Hindlimb muscle (tissue), 1 donor: ENCODE results near the gene NEK3. TPM values are rescaled to one million over a fixed set of nuclear protein-coding genes. Genes with fewer than 3 reads are reported as not detected.
"Not testable (repeated sequence)": the region's sequence is repeated elsewhere in the genome, so short reads cannot be mapped to it uniquely, and the experiment has no call there.

ENCODE experiments used
- DNase-seq: peaks from one replicate; pipeline ENCODE4 v3.0.0-alpha.2; 2013
- polyA plus RNA-seq: library from polyadenylated mRNA; unstranded; fragments of 120-200 nt; gene quantifications from one replicate; pipeline ENCODE4 v1.2.1, GENCODE V29; 2013; ENCODE audit not compliant: insufficient read length

NEK3 gene
- 20.0 TPM for polyA plus RNA-seq

- DNase-seq = peak; percentile 69
These were observed at the start of gene NEK3 for GRCh38 chr13:52159159-52159982. NEK3 (minus strand) TSS chr13:52159597; CDS start chr13:52156191, 3,406 bp downstream.

- DNase-seq = not testable (repeated sequence)
These were observed 49.0 kb upstream of the NEK3 start for GRCh38 chr13:52208384-52208783.

- DNase-seq = not testable (repeated sequence)
These were observed 48.5 kb upstream of the NEK3 start for GRCh38 chr13:52207896-52208295.

GRCh38 chr13:52207337-52207736, 47.9 kb upstream of the NEK3 start:
- not testable (repeated sequence) for DNase-seq

GRCh38 chr13:52204546-52204945, 45.1 kb upstream of the NEK3 start:
- DNase-seq = not testable (repeated sequence)

- not testable (repeated sequence) for DNase-seq
These were observed 44.5 kb upstream of the NEK3 start for GRCh38 chr13:52203864-52204263.

- DNase-seq = not testable (repeated sequence)
These were observed 43.1 kb upstream of the NEK3 start for GRCh38 chr13:52202506-52202905.

- DNase-seq = not testable (repeated sequence)
These were observed 42.2 kb upstream of the NEK3 start for GRCh38 chr13:52201439-52202193.

GRCh38 chr13:52195401-52195837, 36.0 kb upstream of the NEK3 start:
- peak; percentile 52 for DNase-seq

- DNase-seq = peak; percentile 90
These were observed 34.9 kb upstream of the NEK3 start for GRCh38 chr13:52194184-52194868.

- not testable (repeated sequence) for DNase-seq
These were observed 34.3 kb upstream of the NEK3 start for GRCh38 chr13:52193587-52194183.

- not testable (repeated sequence) for DNase-seq
These were observed 28.2 kb upstream of the NEK3 start for GRCh38 chr13:52187424-52188187.

- DNase-seq = no peak
These were observed 27.6 kb upstream of the NEK3 start for GRCh38 chr13:52187029-52187423.

- DNase-seq = not testable (repeated sequence)
These were observed 22.0 kb upstream of the NEK3 start for GRCh38 chr13:52181316-52181954.

GRCh38 chr13:52179925-52180324, 20.5 kb upstream of the NEK3 start:
- no peak for DNase-seq

GRCh38 chr13:52177276-52177675, 17.9 kb upstream of the NEK3 start:
- no peak for DNase-seq

- not testable (repeated sequence) for DNase-seq
These were observed 14.6 kb upstream of the NEK3 start for GRCh38 chr13:52173970-52174369.

GRCh38 chr13:52173373-52173772, 14.0 kb upstream of the NEK3 start:
- no peak for DNase-seq

GRCh38 chr13:52171686-52172085, 12.3 kb upstream of the NEK3 start:
- DNase-seq = not testable (repeated sequence)

- not testable (repeated sequence) for DNase-seq
These were observed 11.5 kb upstream of the NEK3 start for GRCh38 chr13:52170828-52171391.

GRCh38 chr13:52169839-52170238, 10.4 kb upstream of the NEK3 start:
- DNase-seq = no peak
